Measurements from ENCODE around the gene FN3K.
A peak's percentile ranks its signal among the peaks of the same experiment; 100 is the strongest.

FN3K gene

GRCh38 chr17:82734987-82735866 lies at the start of gene FN3K:
Gene FN3K, plus strand, starts transcription at chr17:82735615. Its CDS starts 22 bp downstream, at chr17:82735637.
- peak; percentile 53 for DNase-seq

- no peak for DNase-seq
Measured at GRCh38 chr17:82686366-82687324, 48.8 kb upstream of the FN3K start.

- no peak for DNase-seq
Measured at GRCh38 chr17:82687375-82687861, 48.0 kb upstream of the FN3K start.

- no peak for DNase-seq
Measured at GRCh38 chr17:82687871-82688270, 47.5 kb upstream of the FN3K start.

GRCh38 chr17:82689077-82689476 lies 46.3 kb upstream of the FN3K start:
- no peak for DNase-seq

GRCh38 chr17:82690786-82691489 lies 44.5 kb upstream of the FN3K start:
- DNase-seq = no peak

GRCh38 chr17:82691714-82692113 lies 43.7 kb upstream of the FN3K start:
- DNase-seq = no peak

- DNase-seq = no peak
Measured at GRCh38 chr17:82692268-82692667, 43.1 kb upstream of the FN3K start.

GRCh38 chr17:82693168-82693867 lies 42.1 kb upstream of the FN3K start:
- DNase-seq = no peak

- DNase-seq = no peak
Measured at GRCh38 chr17:82694647-82695046, 40.8 kb upstream of the FN3K start.

- DNase-seq = no peak
Measured at GRCh38 chr17:82696259-82696658, 39.2 kb upstream of the FN3K start.

GRCh38 chr17:82696916-82697807 lies 38.3 kb upstream of the FN3K start:
- peak; percentile 41 for DNase-seq

GRCh38 chr17:82697808-82698064 lies 37.7 kb upstream of the FN3K start:
- DNase-seq = no peak

- DNase-seq = peak; percentile 99
Measured at GRCh38 chr17:82698065-82698973, 37.1 kb upstream of the FN3K start, which contains the start of gene RAB40B. Gene RAB40B, minus strand, starts transcription at chr17:82698698. Its CDS starts 102 bp downstream, at chr17:82698596.

GRCh38 chr17:82698974-82699442 lies 36.4 kb upstream of the FN3K start:
- DNase-seq = no peak

GRCh38 chr17:82699551-82699950 lies 35.9 kb upstream of the FN3K start:
- DNase-seq = no peak

- DNase-seq = no peak
Measured at GRCh38 chr17:82702231-82702927, 33.0 kb upstream of the FN3K start.

GRCh38 chr17:82703036-82703745 lies 32.2 kb upstream of the FN3K start:
- DNase-seq = no peak
